Neural progenitor cell (in vitro differentiated cells): ENCODE results near the gene ADAT2. TPM values are rescaled to one million over a fixed set of nuclear protein-coding genes. Genes with fewer than 3 reads are reported as not detected.

Source experiments
- DNase-seq: peaks from one replicate; pipeline ENCODE4 v3.0.0-alpha.2; 2016; ENCODE audit warnings: low spot score
- H2AFZ ChIP-seq: fragments of 200-600 bp; sonication (generic); replicated peaks from 2 replicates; pipeline ENCODE4 v1.6.1; 2016; ENCODE audit warnings: antibody characterized with exemption
- H3F3A ChIP-seq: fragments of 200-600 bp; sonication (generic); 2 replicates; pipeline ENCODE4 v1.6.1; 2016; ENCODE audit warnings: antibody characterized with exemption, low read depth
- H3K27ac ChIP-seq: fragments of 200-600 bp; sonication (generic); 2 replicates; pipeline ENCODE4 v1.5.1; 2016; ENCODE audit warnings: mild to moderate bottlenecking
- H3K27me3 ChIP-seq: fragments of 200-600 bp; sonication (generic); 2 replicates; pipeline ENCODE4 v1.6.1; 2016; ENCODE audit warnings: mild to moderate bottlenecking, moderate library complexity
- H3K36me3 ChIP-seq: fragments of 200-600 bp; sonication (generic); 2 replicates; pipeline ENCODE4 v1.5.1; 2016
- H3K4me1 ChIP-seq: fragments of 200-600 bp; sonication (generic); 2 replicates; pipeline ENCODE4 v1.6.1; 2016; ENCODE audit warnings: mixed run types
- H3K4me2 ChIP-seq: fragments of 200-600 bp; sonication (generic); 2 replicates; pipeline ENCODE4 v1.6.1; 2016
- H3K4me3 ChIP-seq: fragments of 200-600 bp; sonication (generic); 2 replicates; pipeline ENCODE4 v1.5.1; 2016
- H3K79me2 ChIP-seq: fragments of 200-600 bp; sonication (generic); 2 replicates; pipeline ENCODE4 v1.6.1; 2016; ENCODE audit warnings: low read depth
- H3K9ac ChIP-seq: fragments of 200-600 bp; sonication (generic); 2 replicates; pipeline ENCODE4 v1.6.1; 2016
- H3K9me3 ChIP-seq: fragments of 200-600 bp; sonication (generic); 2 replicates; pipeline ENCODE4 v1.5.1; 2016; ENCODE audit warnings: low read depth
- H4K20me1 ChIP-seq: fragments of 200-600 bp; sonication (generic); 2 replicates; pipeline ENCODE4 v1.6.1; 2016; ENCODE audit warnings: low read depth
- H3K27ac Mint-ChIP-seq: 3 replicates; pipeline ENCODE4 v1.8.0; 2021; ENCODE audit warnings: mixed read lengths
- H3K27me3 Mint-ChIP-seq: 2 replicates; pipeline ENCODE4 v1.8.0; 2022; ENCODE audit warnings: low read depth, mild to moderate bottlenecking, inconsistent platforms, moderate library complexity, mixed read lengths; ENCODE audit not compliant: insufficient read depth
- H3K36me3 Mint-ChIP-seq: 3 replicates; pipeline ENCODE4 v1.8.0; 2021; ENCODE audit warnings: mixed read lengths
- H3K4me1 Mint-ChIP-seq: 3 replicates; pipeline ENCODE4 v1.8.0; 2021; ENCODE audit warnings: mixed read lengths
- H3K4me3 Mint-ChIP-seq: 3 replicates; pipeline ENCODE4 v1.8.0; 2021; ENCODE audit warnings: mild to moderate bottlenecking, moderate library complexity, mixed read lengths
- H3K9me3 Mint-ChIP-seq: 3 replicates; pipeline ENCODE4 v1.8.0; 2020; ENCODE audit warnings: mixed read lengths
- EZH2 ChIP-seq: fragments of 200-600 bp; sonication (generic); IDR thresholded peaks from 2 replicates; pipeline ENCODE4 v1.6.1; 2017; ENCODE audit warnings: antibody characterized with exemption, mild to moderate bottlenecking, moderate library complexity
- EZH2phosphoT487 ChIP-seq: fragments of 200-600 bp; sonication (generic); IDR thresholded peaks from 2 replicates; pipeline ENCODE4 v1.6.1; 2017; ENCODE audit warnings: antibody characterized with exemption
- total RNA-seq: library from RNA; depleted of rRNA; stranded (reverse); fragments of >200 nt; gene quantifications from 2 replicates; pipeline ENCODE4 v1.2.3, GENCODE V29; 2015; ENCODE audit warnings: low replicate concordance
- TF ChIP-seq, protein P1 (sequence below): fragments of 200-600 bp; sonication (generic); IDR thresholded peaks from 2 replicates; pipeline ENCODE4 v1.5.1; 2017; ENCODE audit warnings: antibody characterized with exemption, mild to moderate bottlenecking

The ADAT2 gene
- total RNA-seq, 1 donor from 2014 or later, result 17.8 TPM

DNA sequence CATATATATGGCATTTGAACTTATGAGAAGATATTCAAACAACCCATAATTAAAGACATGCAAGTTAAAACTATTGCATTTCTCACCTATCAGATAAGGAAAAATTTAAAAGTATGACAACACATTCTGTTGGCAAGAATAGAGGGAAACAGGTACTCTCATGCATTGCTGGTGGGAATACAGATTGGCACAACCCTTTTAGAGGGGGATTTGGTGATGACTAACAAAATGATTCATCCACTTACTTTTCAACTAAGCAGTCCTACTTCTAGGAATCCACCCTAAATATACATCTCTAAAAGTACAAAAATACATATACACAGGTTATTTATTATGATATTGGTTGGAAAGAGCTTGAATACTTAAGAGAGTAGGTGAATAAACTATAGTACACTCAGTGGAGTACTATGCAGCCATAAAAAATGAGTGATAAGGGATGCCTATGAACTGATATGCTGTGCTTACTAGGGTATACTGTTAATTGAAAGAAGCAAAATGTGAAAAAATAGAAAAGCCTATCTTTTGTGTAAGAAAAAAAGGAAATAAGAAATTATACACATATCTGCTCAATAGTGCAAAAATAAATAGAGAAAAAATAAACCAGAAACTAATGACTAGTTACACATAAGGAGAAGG, 42.2 kb downstream of the ADAT2 start:
- no peak overlapping the region for H3K4me3 ChIP-seq
- Mint-ChIP-seq H3K27me3 (peaks cover 3% of the 10 kb centered on the region), H3K4me3 (no peak overlapping the region), H3K36me3 (no peaks in the 10 kb centered on the region), H3K9me3 (no peaks in the 10 kb centered on the region), H3K4me1 (peaks cover 15% of the 10 kb centered on the region), H3K27ac (no peak overlapping the region)
- no peak for TF ChIP-seq EZH2phosphoT487
- TF ChIP-seq, protein P1, sequence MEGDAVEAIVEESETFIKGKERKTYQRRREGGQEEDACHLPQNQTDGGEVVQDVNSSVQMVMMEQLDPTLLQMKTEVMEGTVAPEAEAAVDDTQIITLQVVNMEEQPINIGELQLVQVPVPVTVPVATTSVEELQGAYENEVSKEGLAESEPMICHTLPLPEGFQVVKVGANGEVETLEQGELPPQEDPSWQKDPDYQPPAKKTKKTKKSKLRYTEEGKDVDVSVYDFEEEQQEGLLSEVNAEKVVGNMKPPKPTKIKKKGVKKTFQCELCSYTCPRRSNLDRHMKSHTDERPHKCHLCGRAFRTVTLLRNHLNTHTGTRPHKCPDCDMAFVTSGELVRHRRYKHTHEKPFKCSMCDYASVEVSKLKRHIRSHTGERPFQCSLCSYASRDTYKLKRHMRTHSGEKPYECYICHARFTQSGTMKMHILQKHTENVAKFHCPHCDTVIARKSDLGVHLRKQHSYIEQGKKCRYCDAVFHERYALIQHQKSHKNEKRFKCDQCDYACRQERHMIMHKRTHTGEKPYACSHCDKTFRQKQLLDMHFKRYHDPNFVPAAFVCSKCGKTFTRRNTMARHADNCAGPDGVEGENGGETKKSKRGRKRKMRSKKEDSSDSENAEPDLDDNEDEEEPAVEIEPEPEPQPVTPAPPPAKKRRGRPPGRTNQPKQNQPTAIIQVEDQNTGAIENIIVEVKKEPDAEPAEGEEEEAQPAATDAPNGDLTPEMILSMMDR, result no peak
- no peak for TF ChIP-seq EZH2
- no peak overlapping the region for H3K4me2 ChIP-seq
- H3K79me2 ChIP-seq, result no peaks in the 10 kb centered on the region
- H3K4me1 ChIP-seq, result no peaks in the 10 kb centered on the region
- H4K20me1 ChIP-seq, result no peaks in the 10 kb centered on the region
- no peak overlapping the region for H2AFZ ChIP-seq
- H3K27ac ChIP-seq, result no peak overlapping the region
- no peak overlapping the region for H3K9ac ChIP-seq
- no peaks in the 10 kb centered on the region for H3F3A ChIP-seq
- H3K36me3 ChIP-seq, result no peaks in the 10 kb centered on the region
- DNase-seq, result no peak
- no peaks in the 10 kb centered on the region for H3K27me3 ChIP-seq
- H3K9me3 ChIP-seq, result no peaks in the 10 kb centered on the region

DNA sequence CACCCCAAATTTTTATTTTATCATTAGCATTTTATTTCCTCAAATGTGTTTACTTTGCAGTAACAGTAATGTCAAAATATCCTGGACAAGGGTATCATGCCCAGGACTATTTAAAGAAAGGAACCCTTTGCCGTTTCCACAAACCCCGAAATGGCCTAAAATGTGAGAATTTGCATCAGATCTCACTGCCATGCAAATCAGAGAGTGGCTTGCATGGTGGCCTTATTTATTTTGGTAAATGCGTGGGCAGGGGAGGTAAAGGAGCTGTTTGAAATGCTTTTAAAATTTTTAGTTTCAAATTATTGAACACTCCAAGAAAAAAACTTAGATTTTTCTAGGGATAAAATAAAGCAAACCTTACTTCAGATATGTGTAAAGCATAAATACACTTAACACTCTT, 43.8 kb downstream of the ADAT2 start:
- no peak overlapping the region for H3K4me3 Mint-ChIP-seq
- Histone ChIP-seq H3K4me1 (peaks cover 1% of the 10 kb centered on the region), H4K20me1 (no peaks in the 10 kb centered on the region), H3K27me3 (no peaks in the 10 kb centered on the region), H3K4me3 (no peak overlapping the region), H3K27ac (no peak overlapping the region), H3K9ac (no peak overlapping the region), H2AFZ (no peak overlapping the region), H3K36me3 (no peaks in the 10 kb centered on the region), H3K4me2 (no peak overlapping the region), H3K9me3 (no peaks in the 10 kb centered on the region), H3F3A (no peaks in the 10 kb centered on the region), H3K79me2 (no peaks in the 10 kb centered on the region)
- no peaks in the 10 kb centered on the region for H3K9me3 Mint-ChIP-seq
- TF ChIP-seq, protein P1, result no peak
- TF ChIP-seq EZH2 (no peak), EZH2phosphoT487 (no peak)
- peaks cover 12% of the 10 kb centered on the region for H3K4me1 Mint-ChIP-seq
- DNase-seq, result no peak
- no peaks in the 10 kb centered on the region for H3K36me3 Mint-ChIP-seq
- peaks cover 2% of the 10 kb centered on the region for H3K27me3 Mint-ChIP-seq
- no peak overlapping the region for H3K27ac Mint-ChIP-seq

DNA sequence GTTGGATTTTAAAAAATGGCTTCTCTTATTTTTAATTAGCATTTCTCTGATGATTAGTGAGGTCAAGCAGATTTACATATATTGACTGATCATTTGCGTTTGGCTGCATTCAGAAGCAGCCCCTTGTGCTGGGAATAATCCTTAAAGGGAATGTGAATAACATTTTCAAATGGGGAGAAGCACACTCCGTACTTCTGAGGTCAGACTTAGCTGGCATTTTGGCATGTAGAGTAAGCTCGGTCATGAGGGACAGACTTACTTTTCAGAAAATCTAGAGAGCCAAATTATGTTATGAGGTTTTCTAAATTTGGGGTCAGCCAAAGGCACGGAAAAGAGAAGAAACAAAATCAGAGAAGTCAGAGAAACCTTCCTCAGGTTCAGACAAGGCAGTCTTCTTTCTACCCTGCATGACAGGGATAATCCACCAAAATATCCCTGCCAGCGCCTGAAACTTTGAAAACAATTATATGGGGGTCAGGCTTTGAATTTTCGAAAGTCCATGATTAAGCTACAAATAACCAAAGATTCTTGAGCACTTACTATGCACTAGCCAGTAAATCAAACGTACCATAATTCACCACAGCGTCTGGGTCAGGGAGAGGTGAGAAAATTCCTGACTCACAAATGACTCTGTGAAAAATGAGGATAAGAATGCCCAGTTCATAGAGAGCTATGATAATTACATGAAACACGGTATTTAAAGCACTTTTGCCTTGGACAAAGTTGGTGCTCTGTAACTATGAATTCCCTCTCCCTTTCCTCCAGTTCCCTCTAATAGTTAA, 44.9 kb downstream of the ADAT2 start:
- H3K27ac Mint-ChIP-seq, result no peak overlapping the region
- Histone ChIP-seq H3F3A (no peaks in the 10 kb centered on the region), H4K20me1 (no peaks in the 10 kb centered on the region), H3K4me1 (peaks cover 11% of the 10 kb centered on the region), H3K79me2 (no peaks in the 10 kb centered on the region), H3K9me3 (no peaks in the 10 kb centered on the region), H3K27me3 (no peaks in the 10 kb centered on the region), H3K4me3 (no peak overlapping the region), H2AFZ (no peak overlapping the region), H3K9ac (no peak overlapping the region), H3K4me2 (no peak overlapping the region), H3K27ac (no peak overlapping the region), H3K36me3 (no peaks in the 10 kb centered on the region)
- no peak for DNase-seq
- H3K4me1 Mint-ChIP-seq, result peaks cover 7% of the 10 kb centered on the region
- TF ChIP-seq EZH2phosphoT487 (no peak), EZH2 (no peak)
- TF ChIP-seq, protein P1, result no peak
- H3K27me3 Mint-ChIP-seq, result peaks cover 2% of the 10 kb centered on the region
- H3K4me3 Mint-ChIP-seq, result no peak overlapping the region
- no peaks in the 10 kb centered on the region for H3K9me3 Mint-ChIP-seq
- H3K36me3 Mint-ChIP-seq, result no peaks in the 10 kb centered on the region
